ENCODE data around the gene OR2G3.

- TF ChIP-seq CTCF (IDR thresholded peaks at IDR 0.05) (no peak), POLR2AphosphoS5 (IDR thresholded peaks at IDR 0.05) (no peak), POLR2A (IDR thresholded peaks at IDR 0.05) (no peak), EP300 (IDR thresholded peaks at IDR 0.05) (no peak)
Observed at GRCh38 chr1:247561711-247562110, 43.7 kb upstream of the OR2G3 start.
